Loucy (cell line): Measurements from ENCODE around the gene SCG2.

Source experiments
- H2AFZ ChIP-seq: fragments of 200-600 bp; sonication (generic); 2 replicates; pipeline ENCODE4 v1.6.0; 2016; ENCODE audit warnings: antibody characterized with exemption, mild to moderate bottlenecking, low read length, moderate library complexity
- H3F3A ChIP-seq: fragments of 200-600 bp; 2 replicates; pipeline ENCODE4 v1.6.0; 2016; ENCODE audit warnings: antibody characterized with exemption, low read depth, mild to moderate bottlenecking
- H3K27me3 ChIP-seq: fragments of 200-600 bp; sonication (generic); 2 replicates; pipeline ENCODE4 v1.6.1; 2014; ENCODE audit warnings: low read length, mild to moderate bottlenecking; ENCODE audit not compliant: insufficient read depth, poor library complexity, severe bottlenecking
- H3K36me3 ChIP-seq: fragments of 200-600 bp; sonication (generic); 2 replicates; pipeline ENCODE4 v1.6.1; 2016; ENCODE audit warnings: low read length; ENCODE audit not compliant: insufficient read depth
- H3K4me1 ChIP-seq: fragments of 200-600 bp; sonication (generic); 2 replicates; pipeline ENCODE4 v1.5.1; 2014; ENCODE audit warnings: low read length, mild to moderate bottlenecking; ENCODE audit not compliant: insufficient read depth, poor library complexity, severe bottlenecking
- H3K4me2 ChIP-seq: fragments of 200-600 bp; sonication (generic); 2 replicates; pipeline ENCODE4 v1.6.0; 2014; ENCODE audit warnings: antibody characterized with exemption, low read length, low read depth, mild to moderate bottlenecking; ENCODE audit not compliant: poor library complexity, severe bottlenecking
- H3K4me3 ChIP-seq: fragments of 200-600 bp; sonication (generic); 2 replicates; pipeline ENCODE4 v1.5.1; 2014; ENCODE audit warnings: low read length, mild to moderate bottlenecking, mixed read lengths; ENCODE audit not compliant: poor library complexity, severe bottlenecking
- H3K79me2 ChIP-seq: fragments of 200-600 bp; sonication (generic); 2 replicates; pipeline ENCODE4 v1.6.1; 2014; ENCODE audit warnings: low read length; ENCODE audit not compliant: insufficient read depth
- H3K9ac ChIP-seq: fragments of 200-600 bp; sonication (generic); 2 replicates; pipeline ENCODE4 v1.6.0; 2014; ENCODE audit warnings: mild to moderate bottlenecking, low read depth, low read length, moderate library complexity; ENCODE audit not compliant: poor library complexity, severe bottlenecking
- H3K9me2 ChIP-seq: fragments of 200-600 bp; sonication (generic); replicated peaks from 2 replicates; pipeline ENCODE4 v1.6.1; 2016; ENCODE audit warnings: low read depth, low read length, mixed read lengths
- H3K9me3 ChIP-seq: fragments of 200-600 bp; sonication (generic); 2 replicates; pipeline ENCODE4 v1.6.1; 2014; ENCODE audit warnings: mild to moderate bottlenecking, antibody characterized with exemption, low read length, low read depth; ENCODE audit not compliant: insufficient read depth
- H4K20me1 ChIP-seq: fragments of 200-600 bp; sonication (generic); 2 replicates; pipeline ENCODE4 v1.6.0; 2014; ENCODE audit warnings: antibody characterized with exemption, low read length, mild to moderate bottlenecking; ENCODE audit not compliant: insufficient read depth, poor library complexity, severe bottlenecking
- EZH2phosphoT487 ChIP-seq: fragments of 200-600 bp; IDR thresholded peaks from 2 replicates; pipeline ENCODE4 v1.6.1; 2018; ENCODE audit warnings: antibody characterized with exemption, mild to moderate bottlenecking, moderate library complexity, borderline replicate concordance
- TF ChIP-seq, protein P1 (sequence below): fragments of 200-600 bp; sonication (generic); conservative IDR thresholded peaks from 2 replicates; pipeline ENCODE4 v1.5.1; 2014; ENCODE audit warnings: mild to moderate bottlenecking, antibody characterized with exemption, low read length

The SCG2 gene

DNA sequence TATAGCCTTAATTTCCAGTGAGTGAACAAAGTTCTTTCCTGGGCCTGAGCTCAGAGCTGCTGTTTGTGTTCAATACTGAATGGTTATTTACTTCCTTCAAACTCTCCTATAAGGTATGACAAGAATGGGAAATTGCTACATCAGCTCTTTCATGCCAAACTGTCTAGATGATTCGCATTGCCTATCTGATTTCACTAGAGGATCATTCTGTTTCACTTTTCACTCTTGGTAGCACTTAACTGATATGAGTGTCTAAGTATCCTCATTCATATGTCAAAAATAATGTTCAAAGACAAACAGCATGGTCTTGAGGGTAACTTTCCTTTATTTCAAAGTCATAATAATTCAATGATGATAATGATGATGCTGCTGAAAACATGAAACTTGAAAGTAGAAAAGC, 32.9 kb upstream of the SCG2 start:
- Histone ChIP-seq H3K4me2 (no peak overlapping the region), H4K20me1 (no peaks in the 10 kb centered on the region), H3K4me1 (no peaks in the 10 kb centered on the region), H2AFZ (no peak overlapping the region), H3K79me2 (no peaks in the 10 kb centered on the region), H3K9ac (no peak overlapping the region), H3K4me3 (no peak overlapping the region), H3K9me3 (no peaks in the 10 kb centered on the region), H3K36me3 (no peaks in the 10 kb centered on the region), H3K9me2 (no peaks in the 10 kb centered on the region), H3F3A (no peaks in the 10 kb centered on the region), H3K27me3 (no peaks in the 10 kb centered on the region)
- no peak for TF ChIP-seq EZH2phosphoT487
- TF ChIP-seq, protein P1, sequence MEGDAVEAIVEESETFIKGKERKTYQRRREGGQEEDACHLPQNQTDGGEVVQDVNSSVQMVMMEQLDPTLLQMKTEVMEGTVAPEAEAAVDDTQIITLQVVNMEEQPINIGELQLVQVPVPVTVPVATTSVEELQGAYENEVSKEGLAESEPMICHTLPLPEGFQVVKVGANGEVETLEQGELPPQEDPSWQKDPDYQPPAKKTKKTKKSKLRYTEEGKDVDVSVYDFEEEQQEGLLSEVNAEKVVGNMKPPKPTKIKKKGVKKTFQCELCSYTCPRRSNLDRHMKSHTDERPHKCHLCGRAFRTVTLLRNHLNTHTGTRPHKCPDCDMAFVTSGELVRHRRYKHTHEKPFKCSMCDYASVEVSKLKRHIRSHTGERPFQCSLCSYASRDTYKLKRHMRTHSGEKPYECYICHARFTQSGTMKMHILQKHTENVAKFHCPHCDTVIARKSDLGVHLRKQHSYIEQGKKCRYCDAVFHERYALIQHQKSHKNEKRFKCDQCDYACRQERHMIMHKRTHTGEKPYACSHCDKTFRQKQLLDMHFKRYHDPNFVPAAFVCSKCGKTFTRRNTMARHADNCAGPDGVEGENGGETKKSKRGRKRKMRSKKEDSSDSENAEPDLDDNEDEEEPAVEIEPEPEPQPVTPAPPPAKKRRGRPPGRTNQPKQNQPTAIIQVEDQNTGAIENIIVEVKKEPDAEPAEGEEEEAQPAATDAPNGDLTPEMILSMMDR, result no peak

DNA sequence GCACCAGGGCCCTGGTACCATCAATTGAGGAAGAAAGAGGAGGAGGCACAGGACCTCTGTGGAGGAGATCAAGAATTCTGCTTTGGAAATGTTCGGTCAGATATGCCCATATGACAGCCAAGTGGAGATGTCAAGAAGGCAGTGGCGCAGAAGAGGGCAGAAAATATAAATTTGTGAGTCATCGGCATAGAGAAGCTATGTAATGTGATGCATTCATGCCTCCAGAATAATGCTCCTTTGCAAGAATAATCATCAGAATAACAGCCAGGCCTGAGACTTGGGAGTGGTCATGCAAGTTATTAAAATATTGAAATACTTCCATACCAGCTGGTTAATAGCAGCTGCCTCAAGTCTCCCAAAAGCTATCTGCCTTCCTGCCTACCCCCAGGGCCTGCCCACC, 32.1 kb upstream of the SCG2 start:
- Histone ChIP-seq H3K27me3 (no peaks in the 10 kb centered on the region), H3K36me3 (no peaks in the 10 kb centered on the region), H3K4me2 (no peak overlapping the region), H3K79me2 (no peaks in the 10 kb centered on the region), H3K9me3 (no peaks in the 10 kb centered on the region), H3K4me3 (no peak overlapping the region), H2AFZ (no peak overlapping the region), H3F3A (no peaks in the 10 kb centered on the region), H3K4me1 (no peaks in the 10 kb centered on the region), H3K9ac (no peak overlapping the region), H4K20me1 (no peaks in the 10 kb centered on the region), H3K9me2 (no peaks in the 10 kb centered on the region)
- no peak for TF ChIP-seq EZH2phosphoT487

DNA sequence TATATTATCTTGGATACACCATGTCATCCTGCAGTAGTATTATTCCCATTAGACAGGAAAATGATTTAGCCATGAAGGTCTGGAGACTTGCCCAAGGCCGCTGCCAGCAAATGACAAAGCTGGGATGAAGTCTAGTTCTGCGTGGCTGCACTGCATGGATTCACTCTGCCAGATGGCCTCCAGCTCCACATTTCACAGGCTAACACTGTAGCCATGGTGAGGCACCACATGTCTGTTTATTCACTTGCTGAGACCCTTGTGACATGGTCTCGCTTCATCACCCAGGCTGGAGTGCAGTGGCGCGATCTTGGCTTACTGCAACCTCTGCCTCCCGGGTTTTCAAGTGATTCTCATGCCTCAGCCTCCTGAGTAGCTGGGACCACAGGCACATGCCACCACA, 31.5 kb upstream of the SCG2 start:
- H3K4me3 ChIP-seq, result no peak overlapping the region
- H3K27me3 ChIP-seq, result no peaks in the 10 kb centered on the region
- no peaks in the 10 kb centered on the region for H3F3A ChIP-seq
- no peaks in the 10 kb centered on the region for H4K20me1 ChIP-seq
- H2AFZ ChIP-seq, result no peak overlapping the region
- H3K4me2 ChIP-seq, result no peak overlapping the region
- no peaks in the 10 kb centered on the region for H3K4me1 ChIP-seq
- TF ChIP-seq, protein P1, result no peak
- no peak for TF ChIP-seq EZH2phosphoT487
- no peaks in the 10 kb centered on the region for H3K36me3 ChIP-seq
- H3K9ac ChIP-seq, result no peak overlapping the region
- H3K9me3 ChIP-seq, result no peaks in the 10 kb centered on the region
- no peaks in the 10 kb centered on the region for H3K9me2 ChIP-seq
- no peaks in the 10 kb centered on the region for H3K79me2 ChIP-seq

DNA sequence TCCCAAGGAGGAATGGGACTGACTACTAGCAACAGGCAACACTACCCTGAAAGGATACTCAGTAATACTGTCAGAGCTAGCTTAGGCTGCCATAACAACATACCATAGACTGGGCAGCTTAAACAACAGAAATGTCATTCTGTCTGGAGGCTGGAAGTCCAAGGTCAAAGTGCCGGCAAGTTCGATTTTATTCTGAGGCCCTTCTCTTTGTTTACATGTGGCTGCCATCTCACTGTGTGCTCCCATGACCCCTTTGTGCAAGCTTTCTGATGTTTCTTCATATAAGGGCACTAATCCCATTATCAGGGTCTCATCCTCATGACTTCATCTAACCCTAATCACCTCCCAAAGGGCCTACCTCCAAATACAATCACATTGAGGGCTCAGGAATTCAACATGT, 30.7 kb upstream of the SCG2 start:
- Histone ChIP-seq H4K20me1 (no peaks in the 10 kb centered on the region), H3K4me2 (no peak overlapping the region), H3K79me2 (no peaks in the 10 kb centered on the region), H3K4me1 (no peaks in the 10 kb centered on the region), H3K9ac (no peak overlapping the region), H3K4me3 (no peak overlapping the region), H3K27me3 (no peaks in the 10 kb centered on the region), H3K9me2 (no peaks in the 10 kb centered on the region), H3F3A (no peaks in the 10 kb centered on the region), H3K36me3 (no peaks in the 10 kb centered on the region), H2AFZ (no peak overlapping the region), H3K9me3 (no peaks in the 10 kb centered on the region)
- no peak for TF ChIP-seq EZH2phosphoT487
- TF ChIP-seq, protein P1, result no peak
